Gastroesophageal sphincter (tissue), 3 donors: ENCODE data around the gene AK1.

Source experiments
- CTCF ChIP-seq, 4 experiments: fragments of 200-600 bp in 2 of 4; fragments of 450-650 bp in 2 of 4; sonication (generic) in 1 of 4; IDR thresholded peaks; one replicate each; pipeline ENCODE4 v1.5.1; 2017 to 2019; ENCODE audit warnings: antibody characterized with exemption in 4 of 4, mild to moderate bottlenecking in 2 of 4, moderate library complexity in 2 of 4
- EP300 ChIP-seq: sonication (generic); formaldehyde crosslinking; IDR thresholded peaks from one replicate; pipeline ENCODE4 v1.6.1; 2017; ENCODE audit warnings: antibody characterized with exemption, mild to moderate bottlenecking

DNA sequence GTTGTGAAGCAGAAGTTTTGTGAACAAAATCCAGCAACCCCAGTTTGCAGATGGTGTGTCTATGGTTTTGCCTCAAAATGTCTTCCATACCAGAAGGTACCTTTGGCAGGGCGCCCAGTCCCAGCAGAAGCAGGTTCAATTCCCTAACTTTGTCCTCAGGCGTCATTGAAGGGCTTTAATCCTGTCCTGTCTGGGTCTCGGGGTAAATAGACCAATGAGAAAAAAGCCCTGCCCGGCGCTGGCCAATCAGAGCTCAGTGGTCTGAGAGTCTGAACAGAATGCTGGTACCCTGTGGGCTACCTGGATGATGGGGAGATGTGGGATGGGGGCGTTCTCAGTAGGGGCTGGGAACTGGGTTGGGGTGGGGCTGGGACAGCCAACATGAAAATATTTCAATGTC lies 45.6 kb upstream of the AK1 start:
- TF ChIP-seq EP300 (no peak), CTCF (IDR thresholded peaks at IDR 0.05) (no peak)
